KMS-11 (cell line): ENCODE results near the gene PSMD8.

ENCODE experiments used
- H2AFZ ChIP-seq: fragments of 200-600 bp; sonication (generic); 2 replicates; pipeline ENCODE4 v1.6.1; 2016; ENCODE audit warnings: antibody characterized with exemption, mixed run types, low read depth
- H3K27ac ChIP-seq: fragments of 200-600 bp; sonication (generic); 2 replicates; pipeline ENCODE4 v1.6.1; 2016; ENCODE audit warnings: mild to moderate bottlenecking, mixed run types
- H3K27me3 ChIP-seq: fragments of 200-600 bp; sonication (generic); 2 replicates; pipeline ENCODE4 v1.6.1; 2017; ENCODE audit warnings: mild to moderate bottlenecking, low read depth, mixed run types, moderate library complexity; ENCODE audit not compliant: insufficient read depth
- H3K36me3 ChIP-seq: fragments of 200-600 bp; sonication (generic); 2 replicates; pipeline ENCODE4 v1.6.1; 2017; ENCODE audit warnings: mild to moderate bottlenecking, mixed run types; ENCODE audit not compliant: insufficient read depth
- H3K4me1 ChIP-seq: fragments of 200-600 bp; sonication (generic); 2 replicates; pipeline ENCODE4 v1.6.1; 2016; ENCODE audit warnings: mild to moderate bottlenecking, low read depth, mixed run types; ENCODE audit not compliant: poor library complexity, severe bottlenecking
- H3K4me2 ChIP-seq: fragments of 200-600 bp; sonication (generic); 2 replicates; pipeline ENCODE4 v1.7.0; 2016; ENCODE audit warnings: mild to moderate bottlenecking, mixed run types
- H3K4me3 ChIP-seq: fragments of 200-600 bp; sonication (generic); IDR thresholded peaks from 2 replicates; pipeline ENCODE4 v1.6.1; 2017; ENCODE audit warnings: low read depth, low read length, mixed read lengths; ENCODE audit not compliant: insufficient read depth
- H3K79me2 ChIP-seq: fragments of 200-600 bp; sonication (generic); 2 replicates; pipeline ENCODE4 v1.6.1; 2016; ENCODE audit warnings: low read depth, mixed run types; ENCODE audit not compliant: insufficient read depth
- H3K9ac ChIP-seq: fragments of 200-600 bp; sonication (generic); 2 replicates; pipeline ENCODE4 v1.6.1; 2016; ENCODE audit warnings: mild to moderate bottlenecking, mixed run types
- H4K20me1 ChIP-seq: fragments of 200-600 bp; sonication (generic); 2 replicates; pipeline ENCODE4 v1.6.1; 2016; ENCODE audit warnings: mild to moderate bottlenecking, mixed run types; ENCODE audit not compliant: insufficient read depth
- TF ChIP-seq, protein P1 (sequence below): fragments of 200-600 bp; sonication (generic); conservative IDR thresholded peaks from 2 replicates; pipeline ENCODE4 v1.6.1; 2017; ENCODE audit warnings: low read depth, mild to moderate bottlenecking, antibody characterized with exemption, low read length, moderate library complexity, mixed read lengths

Gene PSMD8

DNA sequence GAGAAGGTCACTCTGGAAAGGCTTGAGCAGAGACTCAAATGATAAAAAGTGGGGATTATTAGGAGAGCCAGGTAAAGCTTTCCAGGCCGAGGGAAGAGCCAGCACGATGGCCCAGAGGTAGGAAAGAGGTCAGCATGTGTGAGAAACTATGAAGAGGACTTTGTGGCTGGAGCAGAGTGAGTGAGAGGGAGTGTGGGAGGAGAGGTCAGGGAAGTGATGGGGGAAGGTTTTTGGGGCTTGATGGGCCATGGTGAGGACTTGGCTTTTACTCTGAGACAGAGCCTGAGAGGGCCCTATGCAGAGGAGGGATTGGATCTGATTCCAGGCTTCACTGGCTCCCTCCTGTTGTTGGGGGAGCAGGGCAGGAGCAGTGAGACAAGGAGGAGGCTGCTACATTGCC lies 33.4 kb upstream of the PSMD8 start:
- Histone ChIP-seq H3K36me3 (no peaks in the 10 kb centered on the region), H3K27ac (no peak overlapping the region), H3K4me2 (no peak overlapping the region), H2AFZ (no peak overlapping the region), H3K4me3 (no peak overlapping the region), H4K20me1 (no peaks in the 10 kb centered on the region), H3K9ac (no peak overlapping the region), H3K79me2 (no peaks in the 10 kb centered on the region), H3K27me3 (no peaks in the 10 kb centered on the region), H3K4me1 (peaks cover 6% of the 10 kb centered on the region)
- TF ChIP-seq, protein P1, sequence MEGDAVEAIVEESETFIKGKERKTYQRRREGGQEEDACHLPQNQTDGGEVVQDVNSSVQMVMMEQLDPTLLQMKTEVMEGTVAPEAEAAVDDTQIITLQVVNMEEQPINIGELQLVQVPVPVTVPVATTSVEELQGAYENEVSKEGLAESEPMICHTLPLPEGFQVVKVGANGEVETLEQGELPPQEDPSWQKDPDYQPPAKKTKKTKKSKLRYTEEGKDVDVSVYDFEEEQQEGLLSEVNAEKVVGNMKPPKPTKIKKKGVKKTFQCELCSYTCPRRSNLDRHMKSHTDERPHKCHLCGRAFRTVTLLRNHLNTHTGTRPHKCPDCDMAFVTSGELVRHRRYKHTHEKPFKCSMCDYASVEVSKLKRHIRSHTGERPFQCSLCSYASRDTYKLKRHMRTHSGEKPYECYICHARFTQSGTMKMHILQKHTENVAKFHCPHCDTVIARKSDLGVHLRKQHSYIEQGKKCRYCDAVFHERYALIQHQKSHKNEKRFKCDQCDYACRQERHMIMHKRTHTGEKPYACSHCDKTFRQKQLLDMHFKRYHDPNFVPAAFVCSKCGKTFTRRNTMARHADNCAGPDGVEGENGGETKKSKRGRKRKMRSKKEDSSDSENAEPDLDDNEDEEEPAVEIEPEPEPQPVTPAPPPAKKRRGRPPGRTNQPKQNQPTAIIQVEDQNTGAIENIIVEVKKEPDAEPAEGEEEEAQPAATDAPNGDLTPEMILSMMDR = no peak

GRCh38 chr19:38346837-38347236 lies 27.5 kb upstream of the PSMD8 start:
- TF ChIP-seq, protein P1 = no peak
- Histone ChIP-seq H3K36me3 (no peaks in the 10 kb centered on the region), H3K9ac (no peak overlapping the region), H3K27ac (no peak overlapping the region), H3K4me2 (no peak overlapping the region), H2AFZ (no peak overlapping the region), H4K20me1 (no peaks in the 10 kb centered on the region), H3K79me2 (no peaks in the 10 kb centered on the region), H3K4me1 (no peaks in the 10 kb centered on the region), H3K27me3 (no peaks in the 10 kb centered on the region), H3K4me3 (no peak overlapping the region)

- TF ChIP-seq, protein P1 = no peak
- Histone ChIP-seq H4K20me1 (no peaks in the 10 kb centered on the region), H2AFZ (no peak overlapping the region), H3K27me3 (no peaks in the 10 kb centered on the region; the same call in 1 of the 2 replicates), H3K4me2 (no peak overlapping the region), H3K27ac (no peak overlapping the region), H3K4me3 (no peak overlapping the region), H3K79me2 (no peaks in the 10 kb centered on the region), H3K4me1 (no peaks in the 10 kb centered on the region), H3K36me3 (no peaks in the 10 kb centered on the region), H3K9ac (no peak overlapping the region)
Measured at GRCh38 chr19:38350883-38351282, 23.5 kb upstream of the PSMD8 start.

DNA sequence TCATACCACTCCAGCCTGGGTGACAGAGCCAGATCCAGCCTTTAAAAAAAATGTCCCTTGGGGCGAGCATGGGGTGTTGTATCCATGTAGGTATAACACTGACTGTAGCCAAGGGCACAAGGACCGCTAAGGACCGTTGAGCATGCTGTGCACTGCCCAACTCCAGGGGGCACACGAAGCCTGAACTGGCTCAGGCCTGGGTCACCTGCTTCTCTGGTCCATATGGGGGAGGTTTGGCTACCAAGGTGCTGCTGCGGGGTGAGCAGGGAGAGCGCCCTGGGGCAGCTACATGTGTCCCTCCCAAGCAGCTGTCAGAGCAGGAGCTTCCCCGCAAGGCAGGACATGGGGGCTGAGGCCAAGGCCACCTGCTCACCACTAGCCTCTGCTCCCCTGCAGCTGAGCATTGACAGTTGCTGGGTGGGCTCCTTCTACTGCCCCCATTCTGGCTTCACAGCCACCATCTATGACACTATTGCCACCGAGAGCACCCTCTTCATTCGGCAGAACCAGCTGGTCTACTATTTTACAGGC lies 22.4 kb upstream of the PSMD8 start:
- Histone ChIP-seq H3K36me3 (no peaks in the 10 kb centered on the region), H3K27ac (no peak overlapping the region), H3K4me1 (no peaks in the 10 kb centered on the region), H2AFZ (no peak overlapping the region), H3K4me3 (no peak overlapping the region), H3K79me2 (no peaks in the 10 kb centered on the region), H4K20me1 (no peaks in the 10 kb centered on the region), H3K4me2 (no peak overlapping the region), H3K27me3 (no peaks in the 10 kb centered on the region; the same call in 1 of the 2 replicates), H3K9ac (no peak overlapping the region)
- TF ChIP-seq, protein P1 = no peak
